ENCODE data around the gene MAOA. TPM values are rescaled to one million over a fixed set of nuclear protein-coding genes. Genes with fewer than 3 reads are reported as not detected.

The MAOA gene
- polyA plus RNA-seq, 1 donor from 2014 or later = 1.3 TPM

GRCh38 chrX:43641691-43642090, 14.4 kb upstream of the MAOA start:
- Histone ChIP-seq H2AFZ (ENCODE audit: low read depth, low read length) (no peak overlapping the region), H3K9ac (ENCODE audit: low read length) (no peak overlapping the region)

GRCh38 chrX:43643201-43643600, 12.9 kb upstream of the MAOA start:
- Histone ChIP-seq H3K27ac (ENCODE audit: low read length) (no peak overlapping the region), H4K20me1 (ENCODE audit: insufficient read depth) (no peaks in the 10 kb centered on the region), H3K9ac (ENCODE audit: low read length) (no peak overlapping the region), H2AFZ (ENCODE audit: low read depth, low read length) (no peak overlapping the region), H3K27me3 (ENCODE audit: insufficient read depth, low read depth, low read length) (no peaks in the 10 kb centered on the region), H3K4me3 (ENCODE audit: low read length) (no peak overlapping the region), H3F3A (ENCODE audit: insufficient read depth, low read length, poor library complexity, severe bottlenecking) (no peaks in the 10 kb centered on the region), H3K9me2 (ENCODE audit: insufficient read depth, low read length) (no peaks in the 10 kb centered on the region), H3K79me2 (replicated peaks; ENCODE audit: insufficient read depth, low read length) (no peaks in the 10 kb centered on the region), H3K9me3 (ENCODE audit: low read length) (no peaks in the 10 kb centered on the region), H3K4me2 (ENCODE audit: low read length) (no peak overlapping the region), H3K36me3 (ENCODE audit: insufficient read depth, low read length) (no peaks in the 10 kb centered on the region)
- TF ChIP-seq REST (IDR thresholded peaks at IDR 0.05; ENCODE audit: borderline replicate concordance) = no peak
- TF ChIP-seq SMC3 (conservative IDR thresholded peaks at IDR 0.05; ENCODE audit: poor library complexity) = no peak
- no peak for TF ChIP-seq MXI1 (conservative IDR thresholded peaks at IDR 0.05; ENCODE audit: poor library complexity, severe bottlenecking)
- TF ChIP-seq POLR2AphosphoS5 (IDR thresholded peaks at IDR 0.05) = no peak
- TF ChIP-seq EZH2 (IDR thresholded peaks at IDR 0.05; ENCODE audit: borderline replicate concordance, insufficient read depth, low read length, poor library complexity, severe bottlenecking) = no peak
- no peak for TF ChIP-seq RAD21 (conservative IDR thresholded peaks at IDR 0.05)

More at GRCh38 chrX:43641691-43642090, 14.4 kb upstream of the MAOA start:
- Histone ChIP-seq H3F3A (ENCODE audit: insufficient read depth, low read length, poor library complexity, severe bottlenecking) (no peaks in the 10 kb centered on the region), H3K4me2 (ENCODE audit: low read length) (no peak overlapping the region), H3K27ac (ENCODE audit: low read length) (no peak overlapping the region), H3K36me3 (ENCODE audit: insufficient read depth, low read length) (no peaks in the 10 kb centered on the region), H3K27me3 (ENCODE audit: insufficient read depth, low read depth, low read length) (no peaks in the 10 kb centered on the region), H3K79me2 (replicated peaks; ENCODE audit: insufficient read depth, low read length) (no peaks in the 10 kb centered on the region), H3K9me2 (ENCODE audit: insufficient read depth, low read length) (no peaks in the 10 kb centered on the region), H3K4me3 (ENCODE audit: low read length) (no peak overlapping the region), H3K9me3 (ENCODE audit: low read length) (no peaks in the 10 kb centered on the region), H4K20me1 (ENCODE audit: insufficient read depth) (no peaks in the 10 kb centered on the region)
- TF ChIP-seq SMC3 (conservative IDR thresholded peaks at IDR 0.05; ENCODE audit: poor library complexity) (no peak), CTCF (IDR thresholded peaks at IDR 0.05; ENCODE audit: poor library complexity, severe bottlenecking) (no peak), POLR2AphosphoS5 (IDR thresholded peaks at IDR 0.05) (no peak), TAF1 (IDR thresholded peaks at IDR 0.05; ENCODE audit: low read depth) (no peak), EZH2 (IDR thresholded peaks at IDR 0.05; ENCODE audit: borderline replicate concordance, insufficient read depth, low read length, poor library complexity, severe bottlenecking) (no peak), EP300 (conservative IDR thresholded peaks at IDR 0.05; ENCODE audit: poor library complexity, severe bottlenecking) (no peak), MXI1 (conservative IDR thresholded peaks at IDR 0.05; ENCODE audit: poor library complexity, severe bottlenecking) (no peak), RAD21 (conservative IDR thresholded peaks at IDR 0.05) (no peak), REST (IDR thresholded peaks at IDR 0.05; ENCODE audit: borderline replicate concordance) (no peak)
